Lower leg skin (tissue), 4 donors: ENCODE measurements around the gene BTN3A1. TPM values are rescaled to one million over a fixed set of nuclear protein-coding genes. Genes with fewer than 3 reads are reported as not detected.
A peak's percentile ranks its signal among the peaks of the same experiment; 100 is the strongest.
"Not testable (repeated sequence)": the region's sequence is repeated elsewhere in the genome, so short reads cannot be mapped to it uniquely, and the experiment has no call there.

Experiments
- DNase-seq, 2 donors: peaks; one replicate each; pipeline ENCODE4 v3.0.0-alpha.2; 2019; ENCODE audit warnings: low spot score in 2 of 2
- H3K4me3 ChIP-seq: fragments of 200-600 bp; sonication (generic); 2 replicates; pipeline ENCODE4 v1.5.1; 2017; ENCODE audit warnings: mild to moderate bottlenecking, low read depth; ENCODE audit not compliant: poor library complexity, severe bottlenecking
- CTCF ChIP-seq, 3 donors: fragments of 450-650 bp; IDR thresholded peaks; one replicate each; pipeline ENCODE4 v1.5.1; 2016; ENCODE audit warnings: antibody characterized with exemption in 3 of 3, mild to moderate bottlenecking in 3 of 3, moderate library complexity in 2 of 3
- POLR2A ChIP-seq, 2 donors: fragments of 450-650 bp; IDR thresholded peaks; one replicate each; pipeline ENCODE4 v1.6.1; 2016 to 2017; ENCODE audit warnings: antibody characterized with exemption in 2 of 2, mild to moderate bottlenecking in 1 of 2, moderate library complexity in 1 of 2
- WGBS, 2 donors: methylation state at CpG; one replicate each; pipeline ENCODE4 v1.1.5; 2018; 5-methylcytosine and 5-hydroxymethylcytosine counted together
- intact Hi-C: fragments of 100-400 bp; cut with DNase I; formaldehyde crosslinking; loops from one replicate; pipeline ENCODE4 v1.15.0; 2023; ENCODE audit warnings: low total_unique reads
- total RNA-seq, 4 donors: library from RNA; depleted of rRNA; stranded (reverse); fragments of >200 nt; gene quantifications; one replicate each; pipeline ENCODE4 v1.1.0, GENCODE V29; 2016

BTN3A1 gene
- total RNA-seq, 4 donors from 2014 or later = 10.4 to 17.7 (median 15.1) TPM

- DNase-seq = no peak
- intact Hi-C loops = no loop called here
- H3K4me3 ChIP-seq = no peak overlapping the region
- no peak for TF ChIP-seq CTCF (IDR thresholded peaks at IDR 0.05)
- WGBS, 2 donors = 88 to 93% methylated on average over 2 of the region's 2 CpGs
Measured at GRCh38 chr6:26428206-26428605, 26.1 kb downstream of the BTN3A1 start.

GRCh38 chr6:26430787-26431186 lies 28.7 kb downstream of the BTN3A1 start:
- TF ChIP-seq CTCF (IDR thresholded peaks at IDR 0.05) (no peak), POLR2A (IDR thresholded peaks at IDR 0.05) (no peak)

GRCh38 chr6:26431258-26432172 lies 29.4 kb downstream of the BTN3A1 start:
- no peak overlapping the region for H3K4me3 ChIP-seq
- TF ChIP-seq POLR2A (IDR thresholded peaks at IDR 0.05) (no peak), CTCF (IDR thresholded peaks at IDR 0.05) (no peak)
- DNase-seq = peak in 1 of 2 donors; percentile 44
- intact Hi-C loops = no loop called here
- 77 to 80% methylated on average over 6 of the region's 6 CpGs for WGBS, 2 donors

More at GRCh38 chr6:26430787-26431186, 28.7 kb downstream of the BTN3A1 start:
- H3K4me3 ChIP-seq = no peak overlapping the region
- intact Hi-C loops = no loop called here
- WGBS, 2 donors = 84 to 95% methylated on average over 5 of the region's 5 CpGs
- DNase-seq = no peak

GRCh38 chr6:26432627-26433201 lies 30.6 kb downstream of the BTN3A1 start:
- TF ChIP-seq POLR2A (IDR thresholded peaks at IDR 0.05) (no peak), CTCF (IDR thresholded peaks at IDR 0.05) (no peak)
- no peak for DNase-seq
- intact Hi-C loops = no loop called here
- WGBS, 2 donors = 89 to 91% methylated on average over 5 of the region's 5 CpGs
- no peak overlapping the region for H3K4me3 ChIP-seq

- 87 to 93% methylated on average over 8 of the region's 8 CpGs for WGBS, 2 donors
- intact Hi-C loops, H3K4me3 ChIP-seq, DNase-seq: not testable (repeated sequence)
Measured at GRCh38 chr6:26433680-26434079, 31.6 kb downstream of the BTN3A1 start.

- no peak for DNase-seq
- TF ChIP-seq POLR2A (IDR thresholded peaks at IDR 0.05) = no peak
- TF ChIP-seq CTCF (IDR thresholded peaks at IDR 0.05) = no peak
- H3K4me3 ChIP-seq = no peak overlapping the region
- WGBS, 2 donors = 80 to 85% methylated on average over 4 of the region's 4 CpGs
- intact Hi-C loops = no loop called here
Measured at GRCh38 chr6:26436018-26436417, 33.9 kb downstream of the BTN3A1 start.
